Stimulated activated naive CD4-positive, alpha-beta T cell (primary cell): ENCODE results near the gene IQCE.
A peak's percentile ranks its signal among the peaks of the same experiment; 100 is the strongest.
"Not testable (repeated sequence)": the region's sequence is repeated elsewhere in the genome, so short reads cannot be mapped to it uniquely, and the experiment has no call there.

Experiments
- DNase-seq, 6 experiments: peaks; one replicate each; lab custom pipeline; 2025; lab: John Stamatoyannopoulos, UW

IQCE gene

GRCh38 chr7:2553831-2554581, 4.8 kb upstream of the IQCE start:
- DNase-seq, result no peak

- DNase-seq, result no peak
Measured at GRCh38 chr7:2554661-2555111, 4.1 kb upstream of the IQCE start.

- peak; percentile 86 to 94 (median 92) for DNase-seq
Measured at GRCh38 chr7:2555121-2556052, 3.4 kb upstream of the IQCE start, which contains the start of gene BRAT1. Gene BRAT1 (minus strand): TSS chr7:2555524. CDS start chr7:2554431, 1,093 bp downstream.

GRCh38 chr7:2559283-2559950, 638 bp downstream of the IQCE start:
- DNase-seq, result no peak

- not testable (repeated sequence) for DNase-seq
Measured at GRCh38 chr7:2563955-2564354, 5.2 kb downstream of the IQCE start.

- no peak for DNase-seq
Measured at GRCh38 chr7:2564970-2565540, 6.3 kb downstream of the IQCE start.

GRCh38 chr7:2566348-2566889, 7.6 kb downstream of the IQCE start:
- no peak for DNase-seq

GRCh38 chr7:2566890-2567678, 8.3 kb downstream of the IQCE start:
- no peak for DNase-seq

- DNase-seq, result peak in 1 of 6 experiments; percentile 7
Measured at GRCh38 chr7:2567679-2568278, 9.0 kb downstream of the IQCE start.

GRCh38 chr7:2568521-2569223, 9.9 kb downstream of the IQCE start:
- no peak for DNase-seq

- DNase-seq, result no peak
Measured at GRCh38 chr7:2569421-2569820, 10.6 kb downstream of the IQCE start.

GRCh38 chr7:2570021-2570420, 11.2 kb downstream of the IQCE start:
- DNase-seq, result no peak

GRCh38 chr7:2571409-2571808, 12.6 kb downstream of the IQCE start:
- DNase-seq, result no peak

GRCh38 chr7:2572101-2572842, 13.5 kb downstream of the IQCE start:
- no peak for DNase-seq

- DNase-seq, result no peak
Measured at GRCh38 chr7:2573761-2574160, 15.0 kb downstream of the IQCE start.

GRCh38 chr7:2575046-2575732, 16.4 kb downstream of the IQCE start:
- no peak for DNase-seq

GRCh38 chr7:2575733-2576340, 17.1 kb downstream of the IQCE start:
- DNase-seq, result no peak
